Mucosa of gallbladder (tissue), 1 donor: ENCODE results near the gene PFN1. TPM values are rescaled to one million over a fixed set of nuclear protein-coding genes. Genes with fewer than 3 reads are reported as not detected.
A peak's percentile ranks its signal among the peaks of the same experiment; 100 is the strongest.
"Not testable (repeated sequence)": the region's sequence is repeated elsewhere in the genome, so short reads cannot be mapped to it uniquely, and the experiment has no call there.

Experiments
- DNase-seq: peaks from one replicate; pipeline ENCODE4 v3.0.0-alpha.2; 2020; ENCODE audit warnings: low spot score
- total RNA-seq: library from RNA; stranded (reverse); gene quantifications from one replicate; pipeline ENCODE4 v1.2.1, GENCODE V29; 2021
- donor health status: DM: no; HTN: no; CAD: no.

The PFN1 gene
- total RNA-seq, 1 donor from 2014 or later: 484 TPM

DNA sequence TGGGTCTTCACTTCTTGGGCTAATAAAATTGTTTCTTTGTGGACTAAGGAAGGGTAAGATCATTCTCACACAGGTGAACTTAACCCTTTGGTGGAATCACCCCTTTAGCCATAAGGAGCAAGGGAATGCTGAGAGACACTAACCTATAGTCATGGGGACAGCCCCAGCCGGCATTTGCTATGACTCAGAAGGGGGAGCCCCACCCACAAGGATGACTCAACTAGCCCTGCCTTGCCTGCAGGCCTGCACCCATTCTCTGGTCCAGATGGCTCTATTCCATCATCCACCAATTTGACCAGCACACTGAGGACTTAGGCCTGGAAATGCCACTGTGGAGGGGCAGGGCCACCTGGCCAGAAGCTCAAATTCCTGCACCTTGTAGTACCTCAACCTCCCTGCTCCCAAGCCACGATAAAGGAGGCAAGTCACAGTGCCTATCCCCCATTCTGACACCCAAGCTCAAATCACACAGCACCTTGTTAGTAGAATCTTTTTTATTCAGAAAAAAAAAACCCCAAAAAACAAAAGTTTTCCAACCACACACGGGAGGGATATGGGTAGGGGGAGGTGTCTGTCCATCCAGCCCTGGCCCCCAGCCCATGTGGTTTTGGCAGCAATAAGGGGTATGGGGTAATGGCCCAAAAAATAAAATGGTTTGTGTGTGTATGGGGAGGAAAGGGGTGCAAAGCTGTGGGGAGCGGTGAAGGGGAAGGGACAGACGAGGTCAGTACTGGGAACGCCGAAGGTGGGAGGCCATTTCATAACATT is 3.0 kb downstream of the PFN1 start:
- peak; percentile 74 for DNase-seq

DNA sequence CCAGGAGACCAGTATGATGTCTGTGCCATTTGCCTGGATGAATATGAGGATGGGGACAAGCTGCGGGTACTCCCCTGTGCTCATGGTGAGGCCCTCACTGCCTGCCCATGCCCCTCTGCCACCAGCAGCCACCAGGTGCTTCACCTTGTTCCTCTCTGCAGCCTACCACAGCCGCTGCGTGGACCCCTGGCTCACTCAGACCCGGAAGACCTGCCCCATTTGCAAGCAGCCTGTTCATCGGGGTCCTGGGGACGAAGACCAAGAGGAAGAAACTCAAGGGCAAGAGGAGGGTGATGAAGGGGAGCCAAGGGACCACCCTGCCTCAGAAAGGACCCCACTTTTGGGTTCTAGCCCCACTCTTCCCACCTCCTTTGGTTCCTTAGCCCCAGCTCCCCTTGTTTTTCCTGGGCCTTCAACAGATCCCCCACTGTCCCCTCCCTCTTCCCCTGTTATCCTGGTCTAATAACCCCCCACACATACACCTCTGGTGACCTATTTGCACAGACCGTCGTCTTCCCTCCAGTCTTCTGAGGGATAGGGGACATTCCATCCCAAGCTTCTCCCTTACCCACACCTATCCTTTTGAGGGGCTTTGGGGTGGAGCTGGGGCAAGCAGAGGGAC is 3.7 kb downstream of the PFN1 start:
- no peak for DNase-seq

GRCh38 chr17:4944163-4944553 is 4.2 kb downstream of the PFN1 start:
- DNase-seq: no peak

- DNase-seq: no peak
Measured at GRCh38 chr17:4942760-4943508, 5.4 kb downstream of the PFN1 start.

- DNase-seq: no peak
Measured at GRCh38 chr17:4941319-4941610, 7.1 kb downstream of the PFN1 start.

GRCh38 chr17:4940555-4941318 is 7.6 kb downstream of the PFN1 start:
- DNase-seq: peak; percentile 82

DNA sequence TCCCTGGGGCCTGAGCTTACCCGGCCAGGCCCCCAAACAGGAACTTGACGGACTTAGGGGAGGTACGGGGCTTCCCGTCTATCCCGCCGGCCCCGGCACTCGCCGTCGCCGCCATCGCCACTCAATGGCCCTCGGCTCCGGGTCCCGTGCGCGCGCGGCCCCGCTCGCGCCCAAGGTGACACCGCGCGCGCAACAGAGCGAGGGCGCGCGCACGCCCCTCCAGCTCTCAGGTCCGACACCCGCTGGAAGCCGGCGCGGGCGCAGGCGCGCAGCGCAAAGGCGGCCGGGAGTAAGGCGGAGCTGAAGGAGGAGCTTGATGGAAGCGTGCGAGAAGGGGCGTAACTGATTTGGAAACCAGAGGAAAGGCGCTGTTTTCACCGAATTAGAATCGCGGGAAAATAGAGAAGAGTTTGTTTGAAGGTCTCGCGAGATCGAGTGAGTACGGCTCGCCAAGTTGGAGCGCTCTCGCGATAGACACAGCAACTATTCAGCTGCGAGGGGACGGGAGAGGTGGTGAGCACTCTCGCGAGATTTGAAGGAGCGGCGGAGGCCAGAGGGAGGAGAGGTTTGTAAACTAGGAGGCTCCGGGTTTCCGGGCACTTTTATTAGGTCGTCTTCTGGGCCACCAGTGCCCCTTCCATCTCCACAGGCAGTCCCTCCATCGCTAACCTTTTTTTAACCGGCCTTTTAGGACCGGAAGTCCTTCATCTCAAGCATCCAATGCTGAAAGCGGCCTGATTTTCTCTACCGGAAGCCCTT is 8.4 kb downstream of the PFN1 start, which contains the start of the genes RNF167 and SLC25A11:
TSS of gene RNF167 (plus strand) at position 473 of the 759 bp plus-strand sequence. CDS start 642 bp downstream, outside the sequence.
TSS of gene SLC25A11 (minus strand) at position 251 of the 759 bp plus-strand sequence. CDS start at position 115, 136 bp downstream.
- peak; percentile 97 for DNase-seq

GRCh38 chr17:4939546-4939795 is 8.9 kb downstream of the PFN1 start:
- no peak for DNase-seq

DNA sequence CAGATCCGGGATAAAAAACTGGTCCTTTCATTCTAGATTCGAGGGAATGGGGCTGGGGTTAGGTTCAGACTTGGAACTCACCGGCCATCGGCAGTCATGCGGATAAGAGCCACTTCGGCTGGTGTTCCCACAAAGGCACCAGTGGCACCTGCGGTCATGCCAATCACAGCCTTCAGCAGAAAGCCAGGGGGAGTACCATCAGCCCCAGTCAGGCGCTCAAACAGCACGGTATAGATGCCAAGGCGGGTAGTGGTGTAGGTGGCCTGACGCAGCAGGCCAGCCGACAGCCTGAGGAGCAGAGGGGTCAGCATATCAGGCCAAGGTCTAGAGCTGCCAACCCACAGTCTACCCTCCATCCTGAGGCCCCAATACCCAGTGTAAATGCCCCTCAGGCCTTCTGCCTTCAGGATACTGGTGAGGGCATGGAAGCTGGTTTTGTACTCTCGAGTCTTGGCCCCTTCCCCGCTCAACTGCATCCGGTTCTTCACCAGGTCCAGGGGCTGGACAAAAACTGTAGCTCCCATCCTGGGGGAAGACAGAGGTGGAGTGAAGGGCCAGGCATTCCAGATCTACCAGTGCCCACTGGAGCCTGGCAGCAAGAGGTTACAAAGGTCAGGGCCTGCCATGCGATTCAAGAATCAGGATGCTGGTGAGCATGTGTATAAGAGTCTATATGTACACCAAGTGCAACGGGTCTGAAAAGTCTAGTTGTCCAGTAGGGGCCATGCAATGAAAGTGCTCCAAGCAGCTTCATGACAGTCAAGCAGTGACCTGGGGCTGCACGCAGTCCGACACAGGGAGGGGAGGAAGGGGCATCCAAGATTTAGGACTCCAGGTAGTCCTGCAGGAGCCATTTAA is 9.4 kb downstream of the PFN1 start:
- DNase-seq: no peak

- no peak for DNase-seq
Measured at GRCh38 chr17:4938069-4938491, 10.2 kb downstream of the PFN1 start.

- no peak for DNase-seq
Measured at GRCh38 chr17:4937553-4937952, 10.8 kb downstream of the PFN1 start.

DNA sequence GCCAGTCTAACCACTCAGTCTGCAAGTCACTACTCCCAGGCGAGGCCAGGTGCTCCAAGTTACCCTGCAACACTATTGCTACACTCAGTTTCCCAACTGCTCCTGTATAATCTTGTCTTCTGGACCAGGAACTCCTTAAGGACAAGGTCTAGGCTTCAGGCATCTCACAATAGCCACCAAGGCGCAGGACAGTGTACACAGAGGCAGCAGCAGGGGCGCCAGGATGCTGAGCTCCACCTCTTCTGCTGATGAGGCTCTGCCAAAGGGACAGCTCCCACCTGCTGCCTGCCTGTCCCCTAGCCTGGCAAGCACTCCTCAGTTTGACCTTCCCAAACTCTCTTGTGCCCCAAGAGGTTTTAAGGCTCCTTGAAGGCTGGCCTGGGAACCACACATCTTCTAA is 11.9 kb downstream of the PFN1 start:
- DNase-seq: no peak

DNA sequence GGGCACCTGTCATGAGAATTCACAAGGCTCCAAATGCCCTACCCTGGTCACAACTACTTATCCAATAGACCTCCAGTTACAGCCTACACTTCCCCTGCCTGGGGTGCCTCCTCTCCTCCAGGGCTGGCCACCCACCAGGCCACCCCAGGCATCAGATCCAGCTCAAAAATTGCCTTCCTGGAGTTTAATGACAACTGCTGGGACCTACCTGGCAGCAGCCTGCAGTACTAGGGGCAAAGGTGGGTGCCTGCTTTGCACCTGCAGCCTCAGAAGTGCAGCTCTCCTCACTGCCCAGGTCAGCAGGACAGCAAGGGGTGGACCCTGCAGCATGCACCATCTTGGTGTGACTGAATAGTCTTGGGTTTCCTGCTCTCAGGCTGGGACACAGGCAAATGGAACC is 12.7 kb downstream of the PFN1 start:
- no peak for DNase-seq

DNA sequence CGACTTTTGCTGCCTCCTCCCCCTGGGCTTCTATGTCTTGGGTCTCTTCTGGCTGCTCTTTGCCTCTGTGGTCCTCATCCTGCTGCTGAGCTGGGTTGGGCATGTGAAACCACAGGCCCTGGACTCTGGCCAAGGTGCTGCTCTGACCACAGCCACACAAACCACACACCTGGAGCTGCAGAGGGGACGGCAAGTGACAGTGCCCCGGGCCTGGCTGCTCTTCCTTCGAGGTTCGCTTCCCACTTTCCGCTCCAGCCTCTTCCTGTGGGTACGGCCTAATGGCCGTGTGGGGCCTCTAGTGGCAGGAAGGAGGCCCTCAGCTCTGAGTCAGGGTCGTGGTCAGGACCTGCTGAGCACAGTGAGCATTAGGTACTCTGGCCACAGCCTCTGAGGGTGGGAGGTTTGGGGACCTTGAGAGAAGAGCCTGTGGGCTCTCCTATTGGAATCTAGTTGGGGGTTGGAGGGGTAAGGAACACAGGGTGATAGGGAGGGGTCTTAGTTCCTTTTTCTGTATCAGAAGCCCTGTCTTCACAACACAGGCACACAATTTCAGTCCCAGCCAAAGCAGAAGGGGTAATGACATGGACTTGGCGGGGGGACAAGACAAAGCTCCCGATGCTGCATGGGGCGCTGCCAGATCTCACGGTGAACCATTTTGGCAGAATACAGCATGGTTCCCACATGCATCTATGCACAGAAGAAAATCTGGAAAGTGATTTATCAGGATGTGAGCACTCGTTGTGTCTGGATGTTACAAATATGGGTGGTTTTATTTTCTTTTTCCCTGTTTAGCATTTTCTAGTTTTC is 14.0 kb downstream of the PFN1 start:
- no peak for DNase-seq

DNA sequence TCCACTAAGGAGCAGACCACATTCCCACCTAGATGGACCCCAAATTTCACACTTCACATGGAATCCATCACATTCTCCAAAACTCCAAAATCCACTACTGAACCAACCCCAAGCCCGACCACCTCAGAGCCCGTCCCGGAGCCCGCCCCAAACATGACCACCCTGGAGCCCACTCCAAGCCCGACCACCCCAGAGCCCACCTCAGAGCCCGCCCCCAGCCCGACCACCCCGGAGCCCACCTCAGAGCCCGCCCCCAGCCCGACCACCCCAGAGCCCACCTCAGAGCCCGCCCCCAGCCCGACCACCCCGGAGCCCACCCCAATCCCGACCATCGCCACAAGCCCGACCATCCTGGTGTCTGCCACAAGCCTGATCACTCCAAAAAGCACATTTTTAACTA is 14.7 kb downstream of the PFN1 start:
- DNase-seq: no peak

GRCh38 chr17:4932756-4933155 is 15.6 kb downstream of the PFN1 start:
- no peak for DNase-seq

DNA sequence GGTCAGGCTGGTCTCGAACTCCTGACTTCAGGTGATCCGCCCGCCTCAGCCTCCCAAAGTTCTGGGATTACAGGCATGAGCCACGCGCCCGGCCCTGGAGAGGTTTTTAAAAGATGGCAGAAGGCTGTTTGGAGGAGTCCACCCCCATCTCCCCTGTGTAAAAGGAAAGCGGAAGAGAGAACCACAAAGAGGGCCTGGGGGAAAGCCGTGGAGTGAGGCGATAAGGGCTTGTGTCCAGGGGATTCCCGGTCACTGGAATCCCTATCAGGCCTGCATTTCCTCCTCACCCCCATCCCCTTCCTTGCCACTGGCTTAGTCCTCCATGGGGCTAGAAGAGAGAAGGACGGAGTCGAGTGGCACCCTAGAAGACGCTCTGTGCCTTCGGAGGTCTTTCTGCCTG is 16.4 kb downstream of the PFN1 start, which contains the start of gene GP1BA:
TSS of gene GP1BA (plus strand) at position 315 of the 400 bp plus-strand sequence. CDS start 328 bp downstream, outside the sequence.
- no peak for DNase-seq

GRCh38 chr17:4928881-4929280 is 19.4 kb downstream of the PFN1 start:
- DNase-seq: no peak

GRCh38 chr17:4926577-4927335 is 21.6 kb downstream of the PFN1 start:
- DNase-seq: not testable (repeated sequence)
